SIG-M5 (cell line): ENCODE results near the gene SASH3.

Experiments used
- DNase-seq: peaks from one replicate; lab custom pipeline; 2025; lab: John Stamatoyannopoulos, UW

The SASH3 gene

DNA sequence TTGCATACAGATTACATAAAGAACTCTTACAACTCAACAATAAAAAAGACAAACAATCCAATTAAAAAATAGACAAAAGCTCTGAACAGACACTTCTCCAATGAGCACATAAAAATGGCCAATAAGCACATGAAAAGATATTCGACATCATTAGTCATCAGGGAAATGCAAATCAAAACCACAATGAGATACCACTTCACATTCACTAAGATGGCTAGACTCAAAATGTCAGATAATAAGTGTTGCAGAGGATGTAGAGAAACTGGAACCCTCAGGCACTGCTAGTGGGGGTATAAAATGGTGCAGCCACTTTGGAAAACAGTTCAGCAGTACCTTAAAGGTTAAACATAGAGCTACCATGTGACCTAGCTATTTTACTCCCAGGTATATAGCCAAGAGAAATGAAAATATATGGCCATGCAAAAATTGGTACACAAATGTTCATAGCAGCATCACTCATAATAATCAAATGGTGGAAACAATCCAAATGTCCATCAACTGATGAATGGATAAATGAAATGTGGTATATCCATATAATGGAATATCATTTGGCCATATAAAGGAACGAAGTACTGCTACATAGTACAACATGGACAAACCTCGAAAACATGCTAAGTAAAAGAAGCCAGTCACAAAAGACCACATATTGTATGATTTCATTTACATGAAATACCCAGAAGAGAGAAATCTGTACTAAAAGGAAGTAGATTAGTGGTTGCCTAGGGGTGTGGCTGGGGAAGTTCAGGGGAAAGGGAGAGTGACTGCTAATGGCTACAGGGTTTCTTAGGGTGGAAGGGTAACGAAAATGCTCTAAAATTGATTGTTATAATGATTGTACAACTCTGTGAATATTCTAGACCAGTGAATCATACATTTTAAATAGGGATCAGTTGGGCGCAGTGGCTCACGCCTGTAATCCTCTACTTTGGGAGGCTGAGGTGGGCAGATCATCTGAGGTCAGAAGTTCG lies 29.4 kb downstream of the SASH3 start:
- DNase-seq, result no peak

DNA sequence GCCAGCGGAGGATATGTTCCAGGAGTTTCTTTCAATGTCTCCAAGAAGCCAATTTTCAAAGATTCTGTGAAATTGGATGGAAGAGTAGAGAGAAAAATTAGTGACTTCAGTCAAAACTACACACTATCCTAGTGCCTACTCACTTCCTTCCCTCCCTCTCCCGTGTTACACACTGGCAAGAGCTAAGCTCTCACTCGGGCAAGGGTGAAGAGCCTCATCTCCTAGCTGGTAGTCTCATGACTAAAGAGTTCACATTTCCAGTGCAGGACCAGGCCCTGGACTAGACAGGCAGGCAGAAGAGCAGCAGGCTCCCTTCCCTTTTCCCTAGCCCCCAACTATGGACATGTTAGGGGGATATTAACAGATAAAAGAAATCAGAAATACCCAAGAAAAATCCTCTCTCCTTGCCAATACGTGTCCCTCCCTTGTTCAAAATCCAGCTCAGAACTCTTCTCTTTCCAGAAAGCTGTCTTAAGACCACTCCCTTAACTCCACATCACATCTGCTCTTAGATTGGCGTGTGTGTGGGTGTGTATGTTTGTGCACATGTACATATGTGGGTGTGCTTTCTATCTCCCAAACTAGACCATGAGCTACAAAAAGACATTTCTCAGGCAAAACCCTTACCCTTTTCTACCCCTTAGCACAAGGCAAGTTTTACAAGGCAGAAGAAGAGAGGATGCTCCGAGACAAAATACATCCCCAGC lies 34.1 kb downstream of the SASH3 start:
- no peak for DNase-seq

DNA sequence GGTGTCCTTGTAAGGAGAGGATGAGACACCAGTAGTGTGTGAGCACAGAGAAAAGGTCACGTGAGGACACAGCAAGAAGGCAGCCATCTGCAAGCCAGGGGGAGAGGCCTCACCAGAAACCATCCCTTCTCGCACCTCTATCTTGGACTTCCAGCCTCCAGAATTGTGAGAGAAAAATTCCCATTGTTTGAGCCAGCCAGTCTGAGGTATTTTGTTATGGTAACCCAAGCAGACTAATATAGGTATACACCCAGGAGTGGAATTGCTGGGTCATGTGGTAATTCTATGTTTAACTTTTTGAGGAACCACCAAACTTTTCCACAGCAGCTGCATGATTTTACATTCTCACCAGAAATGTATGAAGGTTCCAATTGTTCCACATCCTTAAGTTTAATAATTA lies 38.4 kb downstream of the SASH3 start:
- DNase-seq, result no peak

DNA sequence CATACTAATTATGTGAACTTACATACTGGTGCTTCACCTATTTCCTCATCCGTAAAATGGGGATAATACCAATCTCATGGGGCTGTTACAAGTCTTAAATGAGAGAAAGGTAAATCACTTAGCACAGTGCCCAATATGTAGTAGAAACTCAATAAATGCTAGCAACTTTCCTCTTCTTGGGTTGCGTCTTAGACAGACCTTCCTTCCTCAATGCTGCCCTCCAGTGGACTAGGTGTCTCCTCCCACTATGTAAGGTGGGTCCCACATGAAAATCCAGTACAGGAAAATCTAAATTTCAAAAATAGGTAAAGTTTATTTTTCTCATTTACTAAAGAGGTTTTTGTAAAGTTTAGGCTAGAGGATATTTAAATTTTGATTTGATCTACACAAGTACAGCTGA lies 43.4 kb downstream of the SASH3 start:
- DNase-seq, result no peak

DNA sequence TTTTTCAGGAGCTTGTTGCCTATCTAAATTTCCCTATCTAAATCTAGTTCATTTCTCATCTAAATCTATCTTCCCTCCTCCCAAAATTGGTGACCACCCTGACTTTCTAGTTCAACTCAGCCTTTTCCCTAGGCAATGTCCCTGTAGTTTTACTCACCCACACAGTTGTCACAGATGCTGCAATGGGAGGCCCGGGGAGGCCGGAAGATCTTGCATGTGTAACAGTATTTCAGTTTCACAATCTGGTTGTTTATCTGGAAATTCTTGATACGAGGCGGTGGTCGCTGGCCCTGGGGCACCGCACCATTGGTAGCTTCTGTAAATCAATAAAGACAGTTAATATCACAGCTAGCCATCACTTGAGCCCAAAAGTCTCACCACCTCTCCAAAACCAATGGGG lies 43.8 kb downstream of the SASH3 start:
- no peak for DNase-seq

DNA sequence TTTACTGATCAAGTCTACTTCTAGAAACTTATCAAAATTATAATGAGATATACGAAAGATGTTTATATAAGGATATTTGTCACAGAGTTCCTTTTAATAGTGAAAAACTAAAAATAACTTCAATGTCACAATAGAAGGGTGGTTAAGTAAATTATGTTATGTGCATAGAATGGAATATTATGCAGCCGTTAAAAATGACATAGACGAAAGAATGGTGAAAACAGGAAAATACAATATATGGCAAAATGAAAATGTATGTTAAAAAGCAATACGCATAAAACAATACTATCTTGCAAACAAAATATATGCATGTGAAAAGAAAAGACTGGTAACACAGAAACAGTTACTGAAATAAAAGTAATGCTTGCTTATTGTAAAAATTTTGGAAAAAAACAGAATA lies 44.9 kb downstream of the SASH3 start:
- DNase-seq, result no peak

DNA sequence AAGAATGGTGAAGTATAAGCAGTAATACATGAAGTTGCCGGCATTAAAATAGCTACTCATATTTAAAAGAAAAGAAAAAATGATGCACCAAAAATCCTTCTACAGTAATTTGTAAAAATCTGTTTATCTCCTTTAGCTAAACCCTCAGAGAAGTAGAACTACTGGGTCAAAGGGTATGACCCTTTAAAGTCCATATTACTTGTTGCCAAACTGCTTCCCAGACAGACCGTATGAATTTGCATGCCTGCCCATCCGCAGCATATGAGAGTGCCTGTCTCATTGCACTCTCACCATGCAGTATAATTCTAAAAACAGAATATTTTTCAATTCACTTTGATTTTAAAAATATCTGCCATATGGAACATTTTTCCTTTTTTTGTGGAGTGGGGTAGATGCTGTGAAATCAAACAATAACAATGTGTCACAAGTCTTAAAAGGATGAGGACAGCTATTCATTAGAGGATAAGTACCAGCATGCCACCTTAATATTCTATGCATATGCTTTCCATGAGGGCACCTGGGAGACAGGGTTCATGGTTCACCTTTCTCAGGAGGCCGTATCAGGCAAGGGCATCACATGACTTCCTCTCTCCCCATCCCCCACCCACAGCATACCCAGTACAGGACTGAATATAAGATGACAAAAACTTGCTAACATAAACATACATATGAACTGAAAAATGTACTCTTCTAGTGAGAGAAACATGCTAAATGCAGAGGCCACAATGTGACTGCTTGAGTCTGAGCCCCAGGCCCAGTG lies 46.2 kb downstream of the SASH3 start:
- DNase-seq, result no peak

DNA sequence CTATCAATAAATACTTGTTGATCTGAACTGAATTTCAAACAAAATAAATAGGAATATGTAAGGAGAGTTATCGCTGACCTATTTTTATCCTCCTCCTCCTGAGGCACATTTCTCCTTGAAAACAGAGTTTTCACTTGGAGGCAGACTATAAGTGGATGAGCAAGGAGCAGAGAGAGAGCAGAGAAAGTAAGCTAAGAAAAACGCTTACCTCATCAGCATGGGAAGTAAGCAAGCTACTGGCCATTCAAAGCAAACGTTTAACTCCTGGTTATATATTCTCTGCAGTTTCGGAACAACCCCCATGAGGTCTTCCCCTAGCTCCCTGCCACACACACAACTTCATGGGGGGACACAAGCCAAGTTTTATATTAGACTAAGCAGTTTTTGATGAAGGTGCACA lies 50.7 kb downstream of the SASH3 start:
- DNase-seq, result no peak

DNA sequence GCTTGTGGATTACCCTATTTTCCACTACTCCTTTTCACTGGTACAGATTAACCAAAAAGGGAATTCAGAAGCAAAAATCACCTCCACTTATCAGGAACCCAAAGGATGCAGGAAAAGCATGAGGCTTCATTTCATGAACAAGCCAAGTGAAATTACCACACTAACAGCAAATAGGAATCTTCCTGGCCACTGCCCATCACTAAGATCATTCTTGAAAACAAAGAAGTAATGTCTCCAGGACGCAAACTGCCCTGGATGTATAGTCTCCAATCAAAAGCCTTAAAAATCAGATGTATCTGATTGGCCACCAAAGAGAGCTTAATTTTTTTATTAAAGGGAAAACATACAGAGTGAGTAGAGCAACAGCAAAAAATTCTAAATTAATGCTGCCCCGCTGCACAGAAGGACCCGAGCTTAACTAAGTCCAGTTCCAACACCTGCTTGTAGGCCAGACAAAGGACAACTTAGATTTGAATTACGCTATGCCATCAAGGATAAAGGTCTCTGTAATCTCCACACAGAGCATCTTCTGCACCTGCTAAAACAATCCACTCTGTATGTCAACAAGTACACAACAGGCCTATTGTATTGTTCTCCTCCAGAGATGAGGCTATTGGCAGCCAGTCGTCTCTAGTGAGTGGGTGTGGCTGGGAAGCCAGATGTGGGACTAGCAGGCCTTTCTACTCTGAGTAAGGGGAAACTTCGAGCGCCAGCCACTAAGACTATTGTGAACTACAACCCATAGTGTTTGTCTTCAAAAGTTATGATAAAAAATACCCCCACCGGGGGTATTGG lies 51.5 kb downstream of the SASH3 start:
- no peak for DNase-seq

DNA sequence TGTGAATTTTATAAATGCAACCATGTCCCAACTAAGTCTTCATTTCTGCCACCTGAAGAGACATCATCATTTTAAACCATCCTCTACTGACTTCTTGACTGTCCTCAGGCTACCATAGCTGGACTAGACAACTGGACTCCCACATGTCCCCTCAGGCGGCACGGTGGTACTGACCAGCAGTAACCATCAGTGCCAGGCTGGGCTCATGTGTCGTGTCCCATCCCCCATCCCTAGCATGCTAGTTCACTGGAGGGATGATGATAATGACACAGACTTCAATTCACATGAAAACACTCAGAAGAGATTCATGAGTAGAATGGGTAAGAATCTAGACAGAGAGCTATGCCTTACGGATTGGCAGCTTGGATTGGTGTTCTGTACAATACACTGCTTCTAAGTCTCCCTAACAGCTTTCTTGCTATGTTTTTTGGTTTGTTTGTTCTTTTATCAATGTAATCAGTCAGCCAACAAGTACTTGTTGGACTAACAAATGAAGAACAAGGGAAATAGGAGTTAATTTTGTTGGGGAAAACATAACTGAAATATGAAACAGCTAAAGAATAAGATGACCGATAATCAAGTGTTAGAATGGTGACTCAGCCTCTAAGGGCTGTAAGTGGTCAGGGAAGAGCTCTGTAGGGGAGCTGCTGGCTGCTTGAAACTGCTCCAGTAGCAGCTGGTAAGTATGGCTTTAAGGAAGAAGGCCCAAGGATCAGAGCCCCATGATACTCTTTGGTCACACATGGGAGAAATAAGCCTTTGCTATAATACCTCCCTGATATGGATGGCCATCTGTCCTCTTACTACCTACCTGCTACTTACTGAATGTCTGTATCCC lies 53.6 kb downstream of the SASH3 start:
- DNase-seq, result no peak

DNA sequence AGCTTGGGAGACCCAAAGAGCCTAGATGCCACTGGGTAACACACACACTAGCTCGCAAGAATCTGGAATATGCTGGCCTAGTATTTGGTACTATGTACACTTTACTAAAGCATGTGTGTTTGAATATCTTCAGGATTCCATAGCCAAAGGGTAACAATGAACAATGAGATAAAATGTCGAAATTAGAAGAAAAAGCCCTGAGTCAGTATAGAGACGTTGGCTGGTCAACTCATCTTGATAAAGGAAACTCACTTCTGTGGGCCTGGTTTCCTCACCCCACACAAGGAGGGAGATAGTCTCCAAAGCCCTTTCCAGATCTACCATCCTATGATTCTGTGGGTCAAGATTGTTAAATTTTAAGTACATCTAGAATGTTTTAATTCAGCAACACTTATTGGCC lies 57.1 kb downstream of the SASH3 start:
- DNase-seq, result no peak

DNA sequence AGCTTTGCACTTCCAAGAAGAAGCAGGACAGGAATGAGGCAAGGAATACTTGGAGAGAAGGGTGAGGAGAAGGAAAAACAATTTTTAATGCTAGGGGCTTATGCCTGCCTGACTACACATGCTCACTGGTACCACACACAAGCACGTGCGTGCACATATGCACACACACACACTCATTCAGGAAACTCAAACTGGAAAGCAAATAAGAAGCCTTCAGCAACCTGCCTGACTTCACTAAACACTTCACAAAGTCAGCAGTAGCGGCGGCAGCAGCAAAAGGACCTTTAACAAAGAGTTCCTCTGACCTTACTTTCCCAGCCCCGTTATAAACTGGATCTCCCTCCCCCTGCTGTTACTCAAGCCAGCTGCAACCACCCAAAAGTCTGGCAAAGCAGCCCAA lies 60.6 kb downstream of the SASH3 start:
- DNase-seq, result no peak

DNA sequence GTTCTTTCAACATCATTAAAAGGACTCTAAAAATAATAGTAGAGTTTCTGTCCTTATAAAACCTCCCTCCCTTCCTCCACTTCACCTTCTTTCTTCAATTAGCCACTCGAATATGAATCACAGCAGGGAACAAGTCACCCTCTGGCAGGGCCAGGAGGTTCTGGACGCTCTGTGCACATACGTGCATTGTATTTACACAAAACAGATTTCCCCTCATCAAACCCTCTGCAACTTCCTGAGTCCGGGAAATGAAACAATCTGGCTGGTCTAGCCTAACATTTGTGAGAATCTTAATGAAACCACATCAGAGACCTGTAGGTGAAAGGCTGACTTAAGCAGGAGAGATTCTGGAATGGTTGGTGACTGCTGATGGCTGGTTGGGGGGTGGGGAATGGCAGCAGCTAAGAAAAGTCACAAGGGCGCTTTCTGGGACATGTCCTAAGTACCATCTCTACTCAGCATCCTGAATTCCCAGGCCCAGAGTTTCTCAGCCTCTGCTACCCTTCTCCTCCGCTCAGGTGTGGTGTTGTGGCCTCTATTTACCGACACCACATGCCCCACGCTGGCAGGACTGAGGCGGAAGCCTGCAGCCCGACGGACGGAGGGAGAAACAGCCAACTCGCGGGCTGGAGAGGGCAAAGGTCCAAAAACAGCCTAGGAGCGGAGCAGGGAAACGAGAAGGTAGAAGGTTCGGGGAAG lies 62.9 kb downstream of the SASH3 start:
- no peak for DNase-seq

DNA sequence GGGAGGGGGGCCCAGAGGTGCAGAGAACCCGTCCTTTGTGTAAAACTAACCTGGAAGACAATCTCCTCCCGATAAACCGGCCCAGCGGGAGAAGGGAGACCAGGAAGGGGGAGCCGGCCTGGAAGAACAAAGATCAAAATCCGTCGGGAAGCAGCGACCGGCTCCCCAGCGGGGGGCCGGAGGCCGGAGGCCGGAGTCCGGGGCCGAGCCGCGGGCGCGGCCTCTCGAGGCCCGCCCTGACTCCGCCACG lies 63.4 kb downstream of the SASH3 start:
- no peak for DNase-seq

DNA sequence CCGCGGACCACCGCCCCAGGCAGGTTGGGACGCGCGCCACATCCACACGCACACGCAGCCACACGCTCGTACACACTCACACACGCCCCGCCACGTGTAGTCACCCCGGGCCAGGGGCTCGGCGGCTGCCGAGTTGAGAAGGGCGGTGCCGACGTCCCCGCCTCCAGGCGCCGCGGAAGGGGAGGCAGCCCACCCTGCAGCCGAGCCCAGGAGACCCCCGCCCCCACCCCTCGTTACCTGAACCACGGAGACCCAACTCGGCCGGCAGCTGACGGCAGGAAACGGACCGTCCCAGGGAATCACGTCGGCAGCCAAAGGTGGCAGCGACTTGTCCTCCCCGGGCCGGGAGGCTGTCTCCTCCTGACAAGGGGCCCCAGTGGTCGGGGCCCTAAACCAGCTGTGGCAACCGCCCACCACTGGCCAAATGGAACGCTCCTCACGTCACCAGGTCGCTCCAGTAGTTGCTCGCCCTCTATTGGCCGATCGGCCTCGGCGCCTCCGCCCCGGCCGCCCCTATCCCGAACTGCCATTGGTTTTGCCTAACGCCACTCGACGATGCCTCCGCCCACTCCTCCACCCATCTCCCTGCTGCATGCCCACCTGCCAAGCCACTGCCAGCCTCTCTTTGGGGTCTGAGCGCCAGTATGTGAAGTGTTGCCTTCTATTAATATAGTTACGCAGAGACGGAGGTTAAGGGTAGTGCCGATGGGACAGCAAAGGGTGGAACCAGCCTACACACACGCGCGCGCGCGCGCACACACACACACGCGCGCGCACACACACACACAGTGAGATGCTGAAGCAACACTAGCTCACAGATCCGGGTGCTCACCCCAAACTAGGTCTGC lies 63.9 kb downstream of the SASH3 start, which contains the start of gene ZDHHC9:
Gene ZDHHC9, minus strand, starts transcription at position 428 of the 848 bp plus-strand sequence. CDS start 1,941 bp downstream, outside the sequence.
- peak; percentile 27 for DNase-seq
